GM18951 (cell line): ENCODE measurements around the gene DENND2A.
"Not testable (repeated sequence)": the region's sequence is repeated elsewhere in the genome, so short reads cannot be mapped to it uniquely, and the experiment has no call there.

Experiments used
- POLR2A ChIP-seq: IDR thresholded peaks from 4 replicates; pipeline ENCODE4 v1.6.1; 2011; ENCODE audit warnings: mild to moderate bottlenecking; ENCODE audit not compliant: insufficient read length, insufficient read depth; ENCODE audit errors: extremely low read depth
- in situ Hi-C: fragments of 300-500 bp; cut with MboI; formaldehyde crosslinking; loops from one replicate; pipeline ENCODE4 v1.12.0; 2022; ENCODE audit warnings: low sequenced_read_pairs, mixed read lengths, inconsistent platforms; ENCODE audit not compliant: unreplicated experiment

The DENND2A gene

DNA sequence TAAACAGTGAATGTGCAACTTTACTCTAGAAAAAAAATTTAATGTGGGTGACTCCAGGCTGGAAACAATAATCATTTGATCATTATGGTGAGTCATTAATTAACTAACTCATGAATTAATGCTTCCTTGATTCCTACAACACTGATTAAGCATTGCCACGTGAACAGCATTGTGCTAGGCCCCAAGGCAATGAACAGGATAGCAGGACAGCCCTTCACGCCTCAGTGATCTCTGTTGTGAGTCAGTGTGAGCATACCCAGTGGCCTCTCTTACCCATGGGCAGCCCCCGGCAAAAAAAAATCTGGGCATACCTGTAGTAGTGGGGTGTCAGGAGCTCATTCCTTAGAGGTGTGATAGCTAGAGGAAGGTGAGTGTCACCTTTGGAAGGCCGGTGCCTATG is 76.0 kb downstream of the DENND2A start:
- no peak for TF ChIP-seq POLR2A
- in situ Hi-C loops: no loop called here

DNA sequence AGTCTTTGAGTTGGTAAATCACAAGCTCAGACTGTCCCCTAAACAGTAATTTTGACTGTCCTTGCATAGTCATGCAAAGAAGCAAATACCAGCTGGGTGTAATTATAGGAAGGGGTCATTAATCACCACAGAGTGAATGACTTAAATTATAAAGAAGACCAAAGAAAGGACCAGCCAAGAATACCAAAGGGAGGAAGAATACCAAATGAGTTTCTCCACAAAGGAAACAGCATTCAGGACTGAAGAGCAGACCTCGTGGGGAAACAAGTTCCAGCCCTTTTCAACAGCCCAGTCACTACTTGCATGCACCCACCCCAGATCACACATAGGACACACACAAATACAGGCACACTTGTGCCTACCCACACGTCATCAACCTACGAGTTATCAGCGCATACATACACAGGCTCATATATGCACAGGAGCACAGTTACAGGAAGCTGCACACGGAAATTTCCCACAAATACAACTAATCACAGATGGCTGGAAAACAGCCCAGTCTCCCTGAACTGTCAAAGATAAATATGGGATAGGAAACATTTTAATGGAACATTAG is 77.6 kb downstream of the DENND2A start:
- in situ Hi-C loops: no loop called here
- TF ChIP-seq POLR2A: no peak

DNA sequence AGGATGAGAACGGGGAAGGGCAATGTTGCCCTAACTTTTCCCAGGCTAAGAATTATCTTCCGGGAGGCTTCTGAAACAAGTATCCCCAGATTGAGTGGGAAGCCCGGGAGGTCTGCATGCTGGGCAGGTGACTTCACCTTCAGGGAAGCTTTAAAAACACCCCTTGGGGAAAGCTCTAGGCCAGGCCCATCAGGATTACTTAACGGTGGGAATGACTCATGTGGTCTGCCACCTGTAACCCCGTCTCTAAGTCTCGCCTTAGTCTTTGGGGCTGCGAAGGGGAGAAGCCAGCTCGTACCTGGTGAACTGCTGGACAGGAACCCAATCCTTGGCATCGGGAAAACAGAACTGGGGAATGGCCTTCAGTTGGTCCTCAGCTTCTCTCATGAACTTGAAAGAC is 81.2 kb downstream of the DENND2A start:
- in situ Hi-C loops: no loop called here

DNA sequence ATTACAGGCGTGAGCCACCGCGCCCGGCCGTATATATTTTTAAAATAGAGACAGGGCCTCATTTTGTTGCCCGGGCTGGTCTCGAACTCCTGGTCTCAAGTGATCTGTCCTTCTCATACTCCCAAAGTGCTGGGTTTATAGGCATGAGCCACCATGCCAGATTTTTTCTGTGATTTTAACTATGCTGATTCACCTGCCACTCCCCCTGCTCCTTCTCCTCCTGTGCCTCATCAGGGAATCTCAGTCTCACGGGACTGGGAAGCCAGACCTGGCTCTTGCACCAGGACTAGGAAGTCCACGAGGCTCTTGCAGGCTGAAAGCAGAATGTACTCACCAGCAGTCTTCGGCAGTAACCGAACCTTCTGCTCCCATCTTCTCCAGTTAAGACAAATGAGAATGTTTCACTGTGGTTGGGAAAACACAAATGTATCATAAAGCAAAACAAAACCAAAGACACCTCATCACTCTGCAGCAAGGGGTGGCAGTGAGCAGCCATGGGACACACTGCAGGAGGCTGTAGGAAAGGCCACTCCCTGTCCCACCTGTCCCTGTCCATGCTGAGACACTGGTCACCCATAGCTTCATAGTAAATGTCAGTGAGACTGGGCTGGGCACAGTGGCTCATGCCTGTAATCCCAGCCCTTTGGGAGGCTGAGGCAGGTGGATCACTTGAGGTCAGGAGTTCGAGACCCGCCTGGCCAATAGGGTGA is 82.6 kb downstream of the DENND2A start:
- TF ChIP-seq POLR2A: no peak
- in situ Hi-C loops: no loop called here

More for the DNA sequence above, 81.2 kb downstream of the DENND2A start:
- no peak for TF ChIP-seq POLR2A

DNA sequence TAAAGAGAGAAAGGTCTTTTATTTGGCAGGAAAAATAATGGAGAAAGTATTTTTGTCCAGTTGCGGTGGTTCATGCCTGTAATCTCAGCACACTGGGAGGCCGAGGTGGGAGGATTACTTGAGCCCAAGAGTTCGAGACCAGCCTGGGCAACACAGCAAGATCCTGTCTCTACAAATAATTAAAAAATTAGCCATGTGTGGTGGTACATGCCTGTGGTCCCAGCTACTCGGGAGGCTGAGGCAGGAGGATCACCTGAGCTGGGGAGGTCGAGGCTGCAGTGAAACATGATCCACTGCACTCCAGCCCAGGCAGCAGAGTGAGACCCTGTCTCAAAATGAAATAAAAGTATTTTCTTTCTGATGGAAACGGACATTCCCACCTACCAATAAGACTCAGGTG is 83.5 kb downstream of the DENND2A start:
- in situ Hi-C loops: no loop called here
- TF ChIP-seq POLR2A: no peak

DNA sequence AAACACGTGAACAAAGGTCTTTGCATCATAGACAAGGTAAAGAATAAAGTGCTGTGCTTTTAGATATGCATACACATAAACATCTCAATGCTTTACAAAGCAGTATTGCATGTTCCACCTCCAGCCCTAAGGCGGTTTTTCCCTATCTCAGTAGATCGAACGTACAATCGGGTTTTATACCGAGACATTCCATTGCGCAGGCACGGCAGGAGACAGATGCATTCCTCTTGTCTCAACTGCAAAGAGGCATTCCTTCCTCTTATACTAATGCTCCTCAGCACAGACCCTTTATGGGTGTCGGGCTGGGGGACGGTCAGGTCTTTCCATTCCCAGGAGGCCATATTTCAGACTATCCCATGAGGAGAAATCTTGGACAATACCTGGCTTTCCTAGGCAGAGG is 87.4 kb downstream of the DENND2A start:
- in situ Hi-C loops: not testable (repeated sequence)

DNA sequence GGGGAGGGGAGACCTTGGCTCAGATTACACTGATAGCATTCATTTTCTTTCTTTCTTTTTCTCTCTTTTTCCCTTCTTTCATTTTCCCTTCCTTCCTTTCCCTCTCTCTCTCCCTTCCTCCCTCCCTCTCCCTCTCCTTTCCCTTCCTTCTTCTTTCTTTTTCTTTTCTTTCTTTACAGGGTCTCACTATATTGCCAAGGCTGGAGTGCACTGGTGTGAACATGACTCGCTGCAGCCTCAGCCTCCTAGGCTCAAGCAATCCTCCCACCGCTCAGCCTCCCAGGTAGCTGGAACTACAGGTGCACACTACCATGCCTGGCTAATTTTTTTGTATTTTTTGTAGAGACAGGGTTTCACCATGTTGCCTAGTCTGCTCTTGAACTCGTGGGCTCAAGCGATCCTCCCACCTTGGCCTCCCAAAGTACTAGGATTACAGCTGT is 88.4 kb downstream of the DENND2A start:
- TF ChIP-seq POLR2A: no peak
- in situ Hi-C loops: no loop called here

DNA sequence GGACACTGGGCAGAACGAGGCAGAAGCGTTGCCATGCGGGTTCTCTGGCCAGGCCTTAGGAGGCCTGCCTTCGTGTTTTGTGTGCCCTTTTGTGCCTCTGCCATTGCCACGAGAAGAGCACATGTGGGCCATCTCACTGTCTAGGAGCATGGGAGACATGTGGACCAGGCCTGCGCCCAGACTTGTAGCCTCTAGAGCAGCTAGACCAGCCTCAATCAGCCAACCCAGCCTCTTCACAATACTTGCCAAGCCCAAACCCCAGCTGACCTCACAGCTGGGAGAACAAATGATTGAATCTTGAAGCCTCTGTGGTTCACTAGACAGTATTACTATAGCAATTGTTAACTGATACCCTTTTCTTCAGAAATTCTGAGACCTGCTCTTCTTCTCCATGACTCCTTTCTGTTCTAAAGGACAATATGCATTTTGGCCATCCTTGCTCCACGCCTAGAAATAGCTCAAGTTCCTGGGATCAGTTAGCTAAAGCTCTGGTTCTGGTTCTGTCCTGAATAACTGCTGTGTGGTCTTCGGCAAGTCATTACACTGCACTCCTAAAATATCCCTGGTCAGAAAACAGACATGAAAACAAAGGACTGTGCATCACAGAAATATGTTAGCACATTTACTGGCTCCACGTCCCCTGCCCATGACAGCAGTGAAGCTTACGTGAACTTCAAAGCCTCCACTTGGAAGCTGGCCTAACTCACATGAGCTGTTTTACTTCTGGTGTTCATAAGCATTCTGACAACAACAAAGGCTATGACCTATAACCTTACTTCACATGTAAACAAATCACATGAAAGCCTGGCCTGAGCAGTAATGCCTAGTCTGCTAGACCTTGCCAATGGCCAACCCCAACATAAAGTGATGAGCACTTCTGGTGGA is 89.0 kb downstream of the DENND2A start:
- in situ Hi-C loops: no loop called here
- no peak for TF ChIP-seq POLR2A

DNA sequence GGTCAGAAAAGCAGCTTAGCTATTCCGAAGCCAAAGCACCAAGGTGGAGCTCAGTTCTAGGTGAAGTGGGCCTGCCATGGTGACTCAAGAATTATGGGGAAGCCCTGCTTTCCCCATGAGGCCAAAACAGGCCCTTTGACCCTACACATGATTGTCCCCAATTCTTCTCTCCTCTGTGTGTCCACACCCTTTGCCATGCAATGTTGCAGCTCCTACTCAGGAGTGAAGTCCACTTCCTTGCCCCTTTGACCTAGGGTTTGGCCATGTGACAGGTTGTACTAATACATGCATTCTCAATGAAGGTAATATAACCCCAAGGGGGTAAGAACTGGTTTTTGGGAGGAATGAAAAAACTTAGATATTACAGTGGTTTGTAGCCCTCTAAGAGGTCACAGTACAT is 93.7 kb downstream of the DENND2A start:
- in situ Hi-C loops: no loop called here
- TF ChIP-seq POLR2A: no peak

DNA sequence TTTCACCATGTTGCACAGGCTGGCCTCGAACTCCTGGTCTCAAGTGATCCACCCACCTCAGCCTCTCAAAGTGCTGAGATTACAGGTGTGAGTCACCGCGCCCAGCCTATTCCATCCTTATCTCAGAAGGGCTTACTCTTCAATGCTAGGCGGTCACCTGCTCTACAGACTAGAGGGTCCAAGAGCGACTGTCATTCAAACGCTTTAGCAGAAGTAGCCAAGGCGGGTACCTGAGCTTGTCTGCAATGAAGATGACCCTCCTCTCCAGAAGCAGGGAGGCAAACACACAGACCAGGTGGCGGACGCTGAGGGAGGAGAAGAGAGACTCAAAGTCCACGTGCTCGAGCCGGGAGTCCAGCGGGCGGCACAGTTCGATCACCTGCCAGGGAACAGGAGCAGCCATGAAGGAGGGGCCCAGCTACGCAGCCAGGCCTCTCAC is 96.2 kb downstream of the DENND2A start:
- in situ Hi-C loops: no loop called here
- no peak for TF ChIP-seq POLR2A

DNA sequence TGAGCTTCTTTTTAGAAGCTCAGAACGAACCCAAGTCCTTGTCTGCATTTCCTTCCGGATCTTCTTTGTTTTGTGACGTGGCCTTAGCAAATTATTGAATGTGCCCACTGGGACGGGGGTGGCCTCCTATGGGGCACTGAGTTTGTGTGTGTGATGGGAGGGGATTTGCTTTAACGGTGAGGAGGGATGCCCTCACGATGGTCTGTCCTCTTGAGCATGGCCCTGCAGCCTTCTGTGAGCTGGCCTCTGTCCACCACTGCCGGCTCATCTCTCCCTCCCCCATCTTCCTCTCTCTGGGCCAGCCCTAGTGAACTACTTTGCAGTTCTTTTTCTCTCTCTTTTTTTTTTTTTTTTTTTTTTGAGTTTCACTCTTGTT is 98.4 kb downstream of the DENND2A start:
- in situ Hi-C loops: no loop called here
- TF ChIP-seq POLR2A: no peak

DNA sequence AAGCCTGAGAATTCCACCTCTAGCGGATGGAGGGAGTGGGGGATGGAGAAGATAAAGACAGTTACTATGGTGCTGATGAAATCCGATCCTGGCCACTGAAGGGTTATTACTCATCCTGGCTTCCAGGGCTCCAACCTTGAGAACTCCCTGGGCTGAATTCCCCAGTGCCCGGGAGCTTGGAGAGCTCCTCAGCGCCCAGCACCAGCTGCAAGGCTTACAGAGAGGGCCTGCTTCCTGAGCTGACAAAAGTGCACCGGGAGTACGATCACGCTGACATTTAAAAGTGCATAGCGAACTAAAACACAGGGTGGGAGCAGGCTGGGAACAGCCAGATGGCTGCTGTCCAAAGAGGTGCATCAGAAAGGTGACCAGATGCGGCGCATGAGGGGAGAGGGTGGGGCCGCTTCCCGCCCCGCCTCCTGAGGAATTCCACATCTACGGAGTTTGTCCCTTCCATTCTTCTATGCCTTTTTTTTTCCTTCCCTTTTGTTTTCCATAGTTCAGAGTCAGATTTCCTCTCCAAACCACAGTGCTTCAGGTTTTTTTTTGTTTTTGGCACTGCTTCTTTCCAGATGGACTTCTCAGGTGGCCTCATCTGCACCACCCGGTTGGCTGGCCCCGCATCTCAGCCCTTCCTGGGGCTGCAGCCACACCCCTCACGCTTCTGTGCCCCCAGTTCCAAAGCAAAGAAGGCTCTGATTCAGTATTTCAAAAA is 98.9 kb downstream of the DENND2A start:
- in situ Hi-C loops: no loop called here
- no peak for TF ChIP-seq POLR2A

DNA sequence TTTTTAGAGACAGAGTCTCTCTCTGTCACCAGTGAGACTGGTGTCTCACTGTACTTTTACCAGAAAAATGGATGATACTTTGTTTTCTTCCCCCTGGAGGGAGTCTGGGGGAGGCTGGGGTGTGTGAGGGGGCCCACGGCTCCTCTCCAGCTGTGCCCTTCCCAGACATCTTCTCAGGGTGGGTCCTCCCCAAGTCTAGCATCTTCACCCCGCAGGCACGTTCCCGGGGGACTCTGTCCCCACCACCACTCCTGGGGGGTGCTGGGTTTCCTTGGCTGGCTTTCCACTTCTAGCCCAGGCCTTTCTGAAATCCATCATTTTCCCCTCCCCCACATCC is 99.5 kb downstream of the DENND2A start:
- TF ChIP-seq POLR2A: no peak
- in situ Hi-C loops: no loop called here
